HepG2 (cell line): Measurements from ENCODE around the gene GGA2. TPM values are rescaled to one million over a fixed set of nuclear protein-coding genes. Genes with fewer than 3 reads are reported as not detected.

Experiments
- CAMTA2 ChIP-seq: sonication (generic); formaldehyde crosslinking; IDR thresholded peaks from 2 replicates; pipeline ENCODE4 v1.4.0; 2020; ENCODE audit warnings: mild to moderate bottlenecking, missing genetic modification reagents, borderline replicate concordance
- GPN1 ChIP-seq: sonication (generic); formaldehyde crosslinking; IDR thresholded peaks from 2 replicates; pipeline ENCODE4 v1.5.1; 2020; ENCODE audit warnings: missing genetic modification reagents, borderline replicate concordance
- ISX ChIP-seq: sonication (generic); formaldehyde crosslinking; conservative IDR thresholded peaks from 2 replicates; pipeline ENCODE4 v1.5.0; 2020; ENCODE audit warnings: missing genetic modification reagents
- MIER3 ChIP-seq: IDR thresholded peaks from 2 replicates; pipeline ENCODE4 v1.6.1; 2016; ENCODE audit warnings: missing compliant biosample characterization, borderline replicate concordance
- SMARCC2 ChIP-seq: fragments of 450-650 bp; IDR thresholded peaks from 2 replicates; pipeline ENCODE4 v1.6.1; 2017; ENCODE audit warnings: antibody characterized with exemption, mild to moderate bottlenecking
- SMYD3 ChIP-seq: sonication (generic); formaldehyde crosslinking; IDR thresholded peaks from 2 replicates; pipeline ENCODE4 v1.8.1; 2023; ENCODE audit warnings: mild to moderate bottlenecking, missing genetic modification reagents
- SRY ChIP-seq: sonication (generic); formaldehyde crosslinking; IDR thresholded peaks from 2 replicates; pipeline ENCODE4 v1.8.0; 2022; ENCODE audit warnings: mild to moderate bottlenecking, missing genetic modification reagents
- polyA plus RNA-seq, 8 experiments: library from polyadenylated mRNA; depleted of rRNA in 3 of 8; stranded (reverse) in 7 of 8; unstranded in 1 of 8; fragments of >200 nt; fragmentation: Illumina TruSeq in 4 of 8; extraction: Trizol in 4 of 8; gene quantifications; 2 replicates each; pipeline versions ENCODE4 v1.2.1 to v1.2.3, GENCODE V29; 2011 to 2016; ENCODE audit warnings: low read depth in 4 of 8, missing spikeins in 1 of 8, mixed read lengths in 1 of 8; ENCODE audit not compliant: insufficient read depth in 1 of 8
- total RNA-seq, 5 experiments: library from RNA; depleted of rRNA; stranded (reverse); fragments of >200 nt; fragmentation: Illumina TruSeq; extraction: Trizol; gene quantifications; 2 replicates each; pipeline ENCODE4 v1.2.3, GENCODE V29; 2016; ENCODE audit warnings: low read depth in 1 of 5
- TF ChIP-seq, protein P1 (sequence below): sonication (generic); formaldehyde crosslinking; IDR thresholded peaks from 2 replicates; pipeline ENCODE4 v1.8.1; 2023; ENCODE audit warnings: mild to moderate bottlenecking, moderate library complexity, missing genetic modification reagents
- TF ChIP-seq, protein P2 (sequence below): sonication (generic); formaldehyde crosslinking; IDR thresholded peaks from 2 replicates; pipeline ENCODE4 v1.4.0; 2020; ENCODE audit warnings: missing genetic modification reagents, borderline replicate concordance
- TF ChIP-seq, protein P3 (sequence below): sonication (generic); formaldehyde crosslinking; IDR thresholded peaks from 2 replicates; pipeline ENCODE4 v1.8.0; 2022; ENCODE audit warnings: mild to moderate bottlenecking, missing genetic modification reagents, borderline replicate concordance
- TF ChIP-seq, protein P4 (sequence below), 2 experiments: sonication (generic) in 1 of 2; formaldehyde crosslinking in 1 of 2; IDR thresholded peaks; 2 replicates each; pipeline versions ENCODE4 v1.6.1 to v1.9.0; 2014 to 2022; ENCODE audit warnings: antibody characterized with exemption in 1 of 2, borderline replicate concordance in 1 of 2, inconsistent platforms in 1 of 2, low read depth in 1 of 2, missing genetic modification reagents in 1 of 2
- TF ChIP-seq, protein P5 (sequence below): IDR thresholded peaks from 2 replicates; pipeline ENCODE4 v1.6.1; 2012; ENCODE audit warnings: low read depth, low read length, improper control_type of control experiment
- TF ChIP-seq, protein P6 (sequence below): sonication (generic); formaldehyde crosslinking; IDR thresholded peaks from 2 replicates; pipeline ENCODE4 v1.4.0; 2020; ENCODE audit warnings: mild to moderate bottlenecking, missing genetic modification reagents

Gene GGA2
- total and polyA plus RNA-seq, 2 of the 13 experiments (the other 11 are each of a cell fraction or from before 2014, with no cell fraction given), result 51.5 to 69.8 TPM

DNA sequence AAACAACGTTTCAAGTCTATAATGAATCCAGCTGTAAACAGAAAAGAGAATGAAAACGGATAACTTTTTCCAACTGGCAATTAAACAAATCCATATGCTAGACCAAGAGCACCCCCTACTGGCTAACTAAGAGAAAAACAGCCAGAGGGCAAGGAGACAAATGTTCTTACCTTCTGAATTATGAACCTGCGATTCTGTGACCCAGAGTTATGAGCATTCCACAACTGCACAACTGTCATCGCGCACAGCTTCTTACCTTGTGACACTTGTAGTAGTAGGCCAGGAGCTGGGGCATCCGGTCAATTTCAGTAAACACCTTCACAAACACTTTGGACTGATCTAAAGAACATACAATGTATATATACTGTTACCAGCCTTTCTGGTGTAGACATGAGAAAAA is 75.9 kb downstream of the GGA2 start (continued):
- TF ChIP-seq, protein P1, sequence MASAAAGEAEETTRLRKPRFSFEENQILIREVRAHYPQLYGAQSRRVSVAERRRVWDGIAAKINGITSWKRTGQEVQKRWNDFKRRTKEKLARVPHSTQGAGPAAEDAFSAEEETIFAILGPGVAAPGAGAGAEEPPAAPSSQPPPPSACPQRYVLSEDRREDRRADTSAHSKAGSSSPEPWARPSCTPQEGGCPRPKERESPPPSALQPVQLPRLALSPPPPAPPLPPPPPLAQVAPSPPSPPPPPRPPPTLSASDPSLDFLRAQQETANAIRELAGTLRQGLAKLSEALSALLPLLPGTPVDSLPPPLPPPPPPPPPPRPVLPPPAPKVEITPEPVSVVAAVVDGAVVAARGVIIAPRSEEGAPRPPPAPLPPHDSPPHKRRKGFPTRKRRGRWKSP (CRISPR knock-in tag), result 0 out of 2 replicates have a peak, but pooled peaks have one; percentile 29
- TF ChIP-seq, protein P2, sequence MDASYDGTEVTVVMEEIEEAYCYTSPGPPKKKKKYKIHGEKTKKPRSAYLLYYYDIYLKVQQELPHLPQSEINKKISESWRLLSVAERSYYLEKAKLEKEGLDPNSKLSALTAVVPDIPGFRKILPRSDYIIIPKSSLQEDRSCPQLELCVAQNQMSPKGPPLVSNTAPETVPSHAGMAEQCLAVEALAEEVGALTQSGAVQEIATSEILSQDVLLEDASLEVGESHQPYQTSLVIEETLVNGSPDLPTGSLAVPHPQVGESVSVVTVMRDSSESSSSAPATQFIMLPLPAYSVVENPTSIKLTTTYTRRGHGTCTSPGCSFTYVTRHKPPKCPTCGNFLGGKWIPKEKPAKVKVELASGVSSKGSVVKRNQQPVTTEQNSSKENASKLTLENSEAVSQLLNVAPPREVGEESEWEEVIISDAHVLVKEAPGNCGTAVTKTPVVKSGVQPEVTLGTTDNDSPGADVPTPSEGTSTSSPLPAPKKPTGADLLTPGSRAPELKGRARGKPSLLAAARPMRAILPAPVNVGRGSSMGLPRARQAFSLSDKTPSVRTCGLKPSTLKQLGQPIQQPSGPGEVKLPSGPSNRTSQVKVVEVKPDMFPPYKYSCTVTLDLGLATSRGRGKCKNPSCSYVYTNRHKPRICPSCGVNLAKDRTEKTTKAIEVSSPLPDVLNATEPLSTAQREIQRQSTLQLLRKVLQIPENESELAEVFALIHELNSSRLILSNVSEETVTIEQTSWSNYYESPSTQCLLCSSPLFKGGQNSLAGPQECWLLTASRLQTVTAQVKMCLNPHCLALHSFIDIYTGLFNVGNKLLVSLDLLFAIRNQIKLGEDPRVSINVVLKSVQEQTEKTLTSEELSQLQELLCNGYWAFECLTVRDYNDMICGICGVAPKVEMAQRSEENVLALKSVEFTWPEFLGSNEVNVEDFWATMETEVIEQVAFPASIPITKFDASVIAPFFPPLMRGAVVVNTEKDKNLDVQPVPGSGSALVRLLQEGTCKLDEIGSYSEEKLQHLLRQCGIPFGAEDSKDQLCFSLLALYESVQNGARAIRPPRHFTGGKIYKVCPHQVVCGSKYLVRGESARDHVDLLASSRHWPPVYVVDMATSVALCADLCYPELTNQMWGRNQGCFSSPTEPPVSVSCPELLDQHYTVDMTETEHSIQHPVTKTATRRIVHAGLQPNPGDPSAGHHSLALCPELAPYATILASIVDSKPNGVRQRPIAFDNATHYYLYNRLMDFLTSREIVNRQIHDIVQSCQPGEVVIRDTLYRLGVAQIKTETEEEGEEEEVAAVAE (CRISPR knock-in tag), result no peak
- no peak for TF ChIP-seq GPN1 (CRISPR knock-in tag)
- TF ChIP-seq, protein P3, sequence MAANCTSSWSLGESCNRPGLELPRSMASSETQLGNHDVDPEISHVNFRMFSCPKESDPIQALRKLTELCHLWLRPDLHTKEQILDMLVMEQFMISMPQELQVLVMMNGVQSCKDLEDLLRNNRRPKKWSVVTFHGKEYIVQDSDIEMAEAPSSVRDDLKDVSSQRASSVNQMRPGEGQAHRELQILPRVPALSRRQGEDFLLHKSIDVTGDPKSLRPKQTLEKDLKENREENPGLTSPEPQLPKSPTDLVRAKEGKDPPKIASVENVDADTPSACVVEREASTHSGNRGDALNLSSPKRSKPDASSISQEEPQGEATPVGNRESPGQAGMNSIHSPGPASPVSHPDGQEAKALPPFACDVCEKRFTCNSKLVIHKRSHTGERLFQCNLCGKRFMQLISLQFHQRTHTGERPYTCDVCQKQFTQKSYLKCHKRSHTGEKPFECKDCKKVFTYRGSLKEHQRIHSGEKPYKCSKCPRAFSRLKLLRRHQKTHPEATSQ (CRISPR knock-in tag), result 0 out of 2 replicates have a peak, but pooled peaks have one; percentile 35
- no peak; the same call in 1 of the 2 replicates for TF ChIP-seq ISX (CRISPR knock-in tag)
- TF ChIP-seq, protein P4, sequence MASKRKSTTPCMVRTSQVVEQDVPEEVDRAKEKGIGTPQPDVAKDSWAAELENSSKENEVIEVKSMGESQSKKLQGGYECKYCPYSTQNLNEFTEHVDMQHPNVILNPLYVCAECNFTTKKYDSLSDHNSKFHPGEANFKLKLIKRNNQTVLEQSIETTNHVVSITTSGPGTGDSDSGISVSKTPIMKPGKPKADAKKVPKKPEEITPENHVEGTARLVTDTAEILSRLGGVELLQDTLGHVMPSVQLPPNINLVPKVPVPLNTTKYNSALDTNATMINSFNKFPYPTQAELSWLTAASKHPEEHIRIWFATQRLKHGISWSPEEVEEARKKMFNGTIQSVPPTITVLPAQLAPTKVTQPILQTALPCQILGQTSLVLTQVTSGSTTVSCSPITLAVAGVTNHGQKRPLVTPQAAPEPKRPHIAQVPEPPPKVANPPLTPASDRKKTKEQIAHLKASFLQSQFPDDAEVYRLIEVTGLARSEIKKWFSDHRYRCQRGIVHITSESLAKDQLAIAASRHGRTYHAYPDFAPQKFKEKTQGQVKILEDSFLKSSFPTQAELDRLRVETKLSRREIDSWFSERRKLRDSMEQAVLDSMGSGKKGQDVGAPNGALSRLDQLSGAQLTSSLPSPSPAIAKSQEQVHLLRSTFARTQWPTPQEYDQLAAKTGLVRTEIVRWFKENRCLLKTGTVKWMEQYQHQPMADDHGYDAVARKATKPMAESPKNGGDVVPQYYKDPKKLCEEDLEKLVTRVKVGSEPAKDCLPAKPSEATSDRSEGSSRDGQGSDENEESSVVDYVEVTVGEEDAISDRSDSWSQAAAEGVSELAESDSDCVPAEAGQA (IDR thresholded peaks at IDR 0.05; ENCODE audit: low read depth), result no peak
- TF ChIP-seq, protein P4 (CRISPR knock-in tag; IDR thresholded peaks at IDR 0.05; ENCODE audit: borderline replicate concordance), result no peak
- 0 out of 2 replicates have a peak, but pooled peaks have one; percentile 64 for TF ChIP-seq SMYD3 (CRISPR knock-in tag)
- no peak for TF ChIP-seq CAMTA2 (CRISPR knock-in tag)
- TF ChIP-seq MIER3 (CRISPR knock-in tag), result 0 out of 2 replicates have a peak, but pooled peaks have one; percentile 1
- TF ChIP-seq, protein P5, sequence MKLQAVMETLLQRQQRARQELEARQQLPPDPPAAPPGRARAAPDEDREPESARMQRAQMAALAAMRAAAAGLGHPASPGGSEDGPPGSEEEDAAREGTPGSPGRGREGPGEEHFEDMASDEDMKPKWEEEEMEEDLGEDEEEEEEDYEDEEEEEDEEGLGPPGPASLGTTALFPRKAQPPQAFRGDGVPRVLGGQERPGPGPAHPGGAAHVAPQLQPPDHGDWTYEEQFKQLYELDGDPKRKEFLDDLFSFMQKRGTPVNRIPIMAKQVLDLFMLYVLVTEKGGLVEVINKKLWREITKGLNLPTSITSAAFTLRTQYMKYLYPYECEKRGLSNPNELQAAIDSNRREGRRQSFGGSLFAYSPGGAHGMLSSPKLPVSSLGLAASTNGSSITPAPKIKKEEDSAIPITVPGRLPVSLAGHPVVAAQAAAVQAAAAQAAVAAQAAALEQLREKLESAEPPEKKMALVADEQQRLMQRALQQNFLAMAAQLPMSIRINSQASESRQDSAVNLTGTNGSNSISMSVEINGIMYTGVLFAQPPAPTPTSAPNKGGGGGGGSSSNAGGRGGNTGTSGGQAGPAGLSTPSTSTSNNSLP, result 0 out of 2 replicates have a peak, but pooled peaks have one; percentile 16
- TF ChIP-seq SRY (CRISPR knock-in tag), result no peak
- TF ChIP-seq, protein P6, sequence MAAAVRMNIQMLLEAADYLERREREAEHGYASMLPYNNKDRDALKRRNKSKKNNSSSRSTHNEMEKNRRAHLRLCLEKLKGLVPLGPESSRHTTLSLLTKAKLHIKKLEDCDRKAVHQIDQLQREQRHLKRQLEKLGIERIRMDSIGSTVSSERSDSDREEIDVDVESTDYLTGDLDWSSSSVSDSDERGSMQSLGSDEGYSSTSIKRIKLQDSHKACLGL (CRISPR knock-in tag), result no peak
- no peak for TF ChIP-seq SMARCC2
